Mesothelial cell of epicardium (in vitro differentiated cells): ENCODE data around the gene SGMS1. TPM values are rescaled to one million over a fixed set of nuclear protein-coding genes. Genes with fewer than 3 reads are reported as not detected.
A peak's percentile ranks its signal among the peaks of the same experiment; 100 is the strongest.

Source experiments
- DNase-seq, 2 experiments: peaks; one replicate each; pipeline ENCODE4 v3.0.0; 2021; ENCODE audit warnings: low spot score in 2 of 2; ENCODE audit not compliant: unreplicated experiment in 2 of 2
- H3K27ac Mint-ChIP-seq: 2 replicates; pipeline ENCODE4 v1.8.0; 2021; ENCODE audit warnings: mixed read lengths
- H3K27me3 Mint-ChIP-seq: 2 replicates; pipeline ENCODE4 v1.8.0; 2021; ENCODE audit warnings: low read depth, mixed read lengths
- H3K36me3 Mint-ChIP-seq: 2 replicates; pipeline ENCODE4 v1.8.0; 2021; ENCODE audit warnings: mixed read lengths
- H3K4me1 Mint-ChIP-seq: 2 replicates; pipeline ENCODE4 v1.8.0; 2021; ENCODE audit warnings: mixed read lengths
- H3K4me3 Mint-ChIP-seq: 2 replicates; pipeline ENCODE4 v1.8.0; 2021; ENCODE audit warnings: mild to moderate bottlenecking, moderate library complexity, mixed read lengths
- H3K9me3 Mint-ChIP-seq: 2 replicates; pipeline ENCODE4 v1.8.0; 2021; ENCODE audit warnings: mixed read lengths
- total RNA-seq: library from RNA; stranded (reverse); gene quantifications from 3 replicates; pipeline ENCODE4 v1.2.1, GENCODE V29; 2021
- TF ChIP-seq, protein P1 (sequence below): fragments of 200-600 bp; sonication (generic); IDR thresholded peaks from one replicate; pipeline ENCODE4 v1.5.0; 2021; ENCODE audit warnings: antibody characterized with exemption; ENCODE audit not compliant: unreplicated experiment

Gene SGMS1
- total RNA-seq, 1 donor from 2014 or later: 14.9 TPM

DNA sequence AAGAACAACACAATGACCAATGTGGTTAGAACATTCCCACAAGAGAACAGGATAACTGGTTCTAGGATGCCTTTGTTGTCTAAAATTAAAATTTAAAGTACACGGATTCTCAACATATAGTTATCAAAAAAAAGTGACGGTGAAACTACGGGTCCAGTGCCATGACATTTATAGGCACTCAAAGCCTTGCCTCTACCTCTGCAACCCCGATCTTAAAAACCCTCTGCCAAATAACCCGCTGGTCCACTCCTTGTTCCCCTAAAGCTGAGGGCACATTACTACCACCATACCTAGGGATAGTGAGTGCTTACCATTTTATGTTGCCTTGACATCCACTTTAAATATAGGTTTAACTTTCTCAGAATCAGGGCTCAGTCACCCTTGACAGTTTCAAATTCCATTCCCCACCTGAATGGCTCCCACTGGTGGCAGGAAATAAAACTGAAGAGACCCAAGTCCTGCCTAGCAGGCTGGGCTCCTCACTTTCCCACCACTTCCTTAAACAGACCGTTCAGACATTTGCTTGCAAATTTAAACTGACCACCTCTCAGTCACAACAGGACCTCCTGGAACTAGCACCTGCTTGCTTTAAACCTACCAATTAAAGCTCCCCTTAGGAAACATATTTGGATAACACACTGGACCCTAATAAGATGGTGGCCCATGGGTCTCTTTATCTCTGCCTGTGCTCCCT, 202.6 kb downstream of the SGMS1 start:
- peaks cover 13% of the 10 kb centered on the region for H3K27me3 Mint-ChIP-seq
- H3K4me3 Mint-ChIP-seq: no peak overlapping the region
- H3K4me1 Mint-ChIP-seq: peaks cover 9% of the 10 kb centered on the region
- no peaks in the 10 kb centered on the region for H3K9me3 Mint-ChIP-seq
- H3K27ac Mint-ChIP-seq: no peak overlapping the region
- no peaks in the 10 kb centered on the region for H3K36me3 Mint-ChIP-seq
- DNase-seq: no peak
- TF ChIP-seq, protein P1, sequence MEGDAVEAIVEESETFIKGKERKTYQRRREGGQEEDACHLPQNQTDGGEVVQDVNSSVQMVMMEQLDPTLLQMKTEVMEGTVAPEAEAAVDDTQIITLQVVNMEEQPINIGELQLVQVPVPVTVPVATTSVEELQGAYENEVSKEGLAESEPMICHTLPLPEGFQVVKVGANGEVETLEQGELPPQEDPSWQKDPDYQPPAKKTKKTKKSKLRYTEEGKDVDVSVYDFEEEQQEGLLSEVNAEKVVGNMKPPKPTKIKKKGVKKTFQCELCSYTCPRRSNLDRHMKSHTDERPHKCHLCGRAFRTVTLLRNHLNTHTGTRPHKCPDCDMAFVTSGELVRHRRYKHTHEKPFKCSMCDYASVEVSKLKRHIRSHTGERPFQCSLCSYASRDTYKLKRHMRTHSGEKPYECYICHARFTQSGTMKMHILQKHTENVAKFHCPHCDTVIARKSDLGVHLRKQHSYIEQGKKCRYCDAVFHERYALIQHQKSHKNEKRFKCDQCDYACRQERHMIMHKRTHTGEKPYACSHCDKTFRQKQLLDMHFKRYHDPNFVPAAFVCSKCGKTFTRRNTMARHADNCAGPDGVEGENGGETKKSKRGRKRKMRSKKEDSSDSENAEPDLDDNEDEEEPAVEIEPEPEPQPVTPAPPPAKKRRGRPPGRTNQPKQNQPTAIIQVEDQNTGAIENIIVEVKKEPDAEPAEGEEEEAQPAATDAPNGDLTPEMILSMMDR: peak; percentile 49

DNA sequence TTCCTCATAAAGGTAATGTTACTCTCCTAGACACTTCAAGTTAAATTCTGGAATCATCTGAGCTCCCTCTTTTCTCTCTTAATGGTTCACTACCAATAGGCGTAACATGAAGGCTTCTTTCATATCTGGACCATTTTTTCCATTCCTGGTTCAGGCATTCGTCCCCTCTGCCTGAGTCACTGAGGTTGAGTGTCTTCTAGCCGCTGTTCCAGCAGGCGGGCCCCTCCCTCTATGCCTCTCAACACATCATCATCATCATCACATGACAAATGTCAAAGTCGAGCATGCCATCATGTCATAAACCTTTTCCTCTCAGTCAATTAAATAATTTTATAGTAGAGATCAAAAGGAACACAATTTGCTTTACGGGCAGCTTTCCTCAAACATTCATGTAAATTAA, 203.6 kb downstream of the SGMS1 start:
- no peak for DNase-seq
- Mint-ChIP-seq H3K27me3 (peaks cover 13% of the 10 kb centered on the region), H3K4me1 (peaks cover 9% of the 10 kb centered on the region), H3K9me3 (no peaks in the 10 kb centered on the region), H3K27ac (no peak overlapping the region), H3K36me3 (no peaks in the 10 kb centered on the region), H3K4me3 (no peak overlapping the region)
- TF ChIP-seq, protein P1: no peak

DNA sequence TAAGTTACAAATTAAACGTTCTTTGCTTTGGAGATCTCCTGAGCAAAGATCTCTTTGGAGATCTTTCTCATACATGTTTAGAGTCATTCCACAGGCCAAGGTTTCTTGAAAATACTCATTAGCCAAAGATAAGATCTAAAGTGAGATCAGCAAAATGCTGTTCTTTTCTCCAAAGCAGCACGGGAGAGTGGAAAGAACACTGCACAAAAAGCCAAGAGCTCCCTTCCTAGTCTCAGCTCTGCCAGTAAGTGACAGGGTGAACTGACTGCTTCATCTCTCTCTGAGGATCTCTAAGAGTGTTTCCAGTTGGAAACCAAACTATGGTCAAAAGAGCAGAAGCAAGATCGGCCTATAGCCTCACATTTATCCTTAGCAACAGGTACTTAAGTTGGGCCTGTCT, 204.0 kb downstream of the SGMS1 start:
- Mint-ChIP-seq H3K27me3 (peaks cover 13% of the 10 kb centered on the region), H3K36me3 (no peaks in the 10 kb centered on the region), H3K4me3 (no peak overlapping the region), H3K9me3 (no peaks in the 10 kb centered on the region), H3K27ac (no peak overlapping the region), H3K4me1 (peaks cover 9% of the 10 kb centered on the region)
- DNase-seq: no peak
- TF ChIP-seq, protein P1: no peak

DNA sequence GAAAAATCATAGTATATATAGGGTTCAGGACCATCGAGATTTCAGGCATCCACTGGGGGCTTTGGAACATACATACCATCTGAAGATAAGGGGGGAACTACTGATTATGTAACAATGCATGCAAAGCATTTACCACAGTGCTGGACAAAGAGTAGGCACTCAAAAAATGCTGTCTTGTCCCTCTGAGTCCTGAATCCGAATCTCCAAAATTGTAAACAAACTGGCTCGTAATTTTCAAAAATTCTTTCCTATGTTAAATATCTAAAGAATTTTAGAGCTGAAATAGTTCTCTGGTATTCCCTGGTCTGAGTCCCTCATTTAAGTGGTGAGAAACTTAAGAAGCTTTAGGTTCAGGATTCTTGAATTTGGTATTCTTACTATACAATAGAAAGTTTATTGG, 204.7 kb downstream of the SGMS1 start:
- peaks cover 9% of the 10 kb centered on the region for H3K4me1 Mint-ChIP-seq
- no peak overlapping the region for H3K4me3 Mint-ChIP-seq
- no peak overlapping the region for H3K27ac Mint-ChIP-seq
- peaks cover 13% of the 10 kb centered on the region for H3K27me3 Mint-ChIP-seq
- no peak for DNase-seq
- TF ChIP-seq, protein P1: no peak
- no peaks in the 10 kb centered on the region for H3K9me3 Mint-ChIP-seq
- no peaks in the 10 kb centered on the region for H3K36me3 Mint-ChIP-seq

DNA sequence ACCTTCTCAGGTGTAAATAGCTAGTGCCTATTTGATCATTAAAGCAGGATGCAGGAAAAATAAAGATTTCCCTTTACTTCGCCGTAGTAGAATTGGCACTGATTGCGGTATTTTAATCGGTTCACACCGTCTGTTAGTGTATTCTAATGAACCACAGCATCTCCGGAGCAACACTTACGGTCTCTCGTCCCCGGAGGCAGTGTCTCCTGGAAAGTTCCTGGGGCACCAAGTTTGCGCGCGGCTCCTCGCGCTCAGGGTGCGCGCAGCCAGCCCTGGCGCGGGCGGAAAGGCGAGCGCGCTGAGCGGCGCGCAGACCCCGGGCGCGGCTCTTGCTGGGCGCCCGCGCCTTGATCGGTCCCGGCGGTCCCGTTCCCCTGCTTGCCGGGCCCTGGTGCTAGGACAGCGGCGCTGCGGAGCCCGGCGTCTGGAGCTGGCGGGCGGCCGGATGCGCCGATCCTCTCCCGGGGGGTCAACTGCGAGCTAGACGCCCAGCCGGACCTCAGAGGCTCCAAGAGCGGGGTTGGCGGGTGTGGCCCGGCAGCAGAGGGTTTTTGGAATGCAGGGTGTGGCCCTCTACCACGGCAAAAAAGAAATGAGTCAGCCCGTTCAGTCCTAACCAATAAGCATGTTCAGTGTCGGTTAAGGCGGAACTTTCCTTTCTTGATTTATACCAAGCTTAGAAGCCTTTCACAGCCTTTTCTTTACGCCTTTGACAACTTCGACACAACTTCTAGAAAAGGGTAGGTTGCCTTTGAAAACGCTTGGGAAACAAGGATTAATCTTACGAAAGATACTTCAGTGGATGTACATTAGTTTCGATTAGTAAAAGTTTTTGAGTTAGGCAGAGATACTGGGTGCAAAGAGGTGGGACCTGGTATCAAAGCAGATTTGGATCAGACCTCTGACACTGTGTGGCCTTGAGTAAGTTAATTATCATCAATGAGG, 205.6 kb downstream of the SGMS1 start:
- TF ChIP-seq, protein P1: no peak
- peak in 1 of 2 experiments; percentile 54 for DNase-seq
- no peak overlapping the region for H3K27ac Mint-ChIP-seq

More for the DNA sequence above, 205.6 kb downstream of the SGMS1 start:
- peaks cover 13% of the 10 kb centered on the region for H3K27me3 Mint-ChIP-seq
- peak overlapping the region; percentile 77 for H3K4me3 Mint-ChIP-seq
- H3K9me3 Mint-ChIP-seq: no peaks in the 10 kb centered on the region
- H3K36me3 Mint-ChIP-seq: no peaks in the 10 kb centered on the region
- H3K4me1 Mint-ChIP-seq: peaks cover 9% of the 10 kb centered on the region
